NCI-H128 (cell line): ENCODE measurements around the gene SUGCT.

Source experiments
- DNase-seq: peaks from one replicate; lab custom pipeline; 2025; ENCODE audit not compliant: unreplicated experiment; lab: John Stamatoyannopoulos, UW

Gene SUGCT

DNA sequence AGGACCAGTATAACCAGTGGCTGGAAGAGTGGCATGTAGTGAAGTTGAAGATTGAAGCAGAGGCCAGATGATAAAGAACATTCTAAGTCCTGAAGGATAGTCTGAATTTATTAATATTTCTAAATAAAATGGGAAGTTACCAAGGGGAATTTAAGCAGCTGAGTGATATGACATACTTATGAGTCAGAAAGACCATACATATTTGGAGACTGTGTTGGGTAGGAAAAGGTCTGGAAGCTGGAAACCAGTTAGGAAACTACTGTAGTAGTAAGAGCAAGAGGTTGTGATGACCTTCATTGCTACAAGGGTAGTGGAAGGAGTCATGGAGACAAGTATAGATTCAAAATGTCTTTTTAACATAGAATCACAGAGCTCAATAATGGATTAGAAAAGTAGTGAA, 752.3 kb downstream of the SUGCT start:
- DNase-seq = no peak

DNA sequence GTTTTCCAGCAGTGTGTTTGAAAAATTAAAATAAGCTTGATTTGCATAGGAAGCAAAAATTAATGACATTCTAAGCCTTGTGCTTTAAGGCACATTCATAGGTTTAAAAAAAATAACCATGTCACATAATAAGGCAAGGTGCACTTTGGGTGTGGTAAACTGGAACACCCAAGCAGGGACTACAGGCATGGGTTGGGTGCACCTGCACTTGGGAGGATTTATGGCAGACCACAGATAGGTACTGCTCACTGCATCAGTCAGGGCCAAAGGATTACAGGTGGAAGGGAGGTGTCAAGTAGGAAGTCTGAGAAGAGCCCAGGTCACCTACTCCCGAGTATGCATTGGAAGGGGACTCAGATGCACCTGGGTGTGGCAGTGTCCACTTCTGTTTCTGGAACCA, 753.7 kb downstream of the SUGCT start:
- DNase-seq = no peak

DNA sequence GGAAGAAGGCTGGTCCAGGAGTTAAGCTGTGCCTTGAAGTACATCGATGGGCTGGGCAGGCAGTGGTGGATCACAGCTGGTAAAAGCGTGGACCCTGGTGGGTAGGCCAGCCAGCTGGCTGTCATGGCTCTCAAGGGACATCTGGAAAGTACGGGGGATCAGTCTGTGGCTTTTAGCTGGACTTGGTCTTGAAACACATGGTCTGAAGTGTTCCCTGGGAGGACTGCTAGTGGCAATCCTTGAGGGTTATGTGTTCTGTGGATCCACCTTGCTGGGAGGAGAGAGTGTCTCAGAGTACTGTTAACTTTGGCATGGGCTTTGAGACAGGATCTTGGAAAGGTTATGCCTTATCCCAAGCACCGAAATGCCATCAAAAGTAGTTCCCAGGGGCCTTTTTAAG, 754.3 kb downstream of the SUGCT start:
- no peak for DNase-seq

DNA sequence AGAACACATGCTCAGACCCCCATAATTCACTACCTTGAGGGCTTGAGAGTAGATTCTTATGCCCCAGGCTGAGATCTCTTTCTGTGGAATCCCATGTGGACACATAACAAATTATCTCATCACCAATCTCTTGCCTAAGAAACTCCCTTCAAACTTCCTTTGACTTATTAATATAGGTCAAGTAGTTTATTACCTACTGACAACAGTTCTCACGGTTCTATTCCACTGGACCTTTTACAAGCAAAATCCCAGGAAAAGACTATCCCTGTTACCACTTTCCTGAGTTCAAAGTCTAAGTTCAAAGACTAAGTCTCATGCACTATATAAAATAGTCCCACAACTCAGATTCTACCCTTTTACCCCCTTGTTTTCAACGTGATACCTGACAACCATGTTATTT, 754.7 kb downstream of the SUGCT start:
- no peak for DNase-seq

DNA sequence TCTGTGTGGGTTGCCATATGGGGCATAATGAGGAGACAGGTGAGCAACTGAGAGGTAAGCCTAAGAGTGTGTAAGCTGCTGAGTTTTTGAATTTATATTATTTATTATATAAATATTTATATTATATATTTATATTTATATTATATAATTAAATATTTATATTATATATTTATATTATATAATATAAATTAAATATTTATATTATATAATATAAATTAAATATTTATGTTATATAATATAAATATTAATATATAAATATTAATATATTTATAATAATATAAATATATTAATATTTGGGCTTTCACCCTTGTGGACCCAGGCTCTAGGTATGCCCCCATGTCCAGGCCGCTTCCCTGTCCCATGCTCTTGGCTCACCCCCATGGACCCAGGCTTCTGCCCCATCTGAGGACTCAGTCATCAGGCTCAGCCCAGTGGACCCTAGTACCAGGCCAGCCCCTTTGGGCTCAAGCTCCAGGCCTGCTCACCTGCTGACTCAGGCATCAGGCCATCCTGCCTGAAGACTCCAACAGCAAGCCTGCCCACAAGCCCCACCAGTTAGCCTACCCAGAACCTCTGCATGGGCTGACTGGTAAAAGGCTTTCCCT, 755.4 kb downstream of the SUGCT start:
- DNase-seq = no peak

DNA sequence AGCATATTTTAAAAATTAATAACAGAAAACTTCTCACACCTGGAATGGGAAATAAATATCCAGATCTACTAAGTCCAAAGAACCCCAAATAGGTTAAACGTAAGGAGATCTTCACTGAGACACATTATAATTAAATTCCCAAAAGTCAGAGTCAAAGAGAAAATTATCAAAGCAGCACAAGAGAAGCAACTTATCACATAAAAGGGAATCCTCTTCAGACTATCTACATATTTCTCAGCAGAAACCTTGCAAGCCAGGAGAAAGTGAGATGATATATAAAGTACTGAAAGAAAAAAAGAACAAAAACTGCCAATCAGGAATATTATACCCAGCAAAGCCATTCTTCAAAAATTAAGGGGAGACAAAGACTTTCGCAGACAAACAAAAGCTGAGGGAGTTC, 756.4 kb downstream of the SUGCT start:
- no peak for DNase-seq

DNA sequence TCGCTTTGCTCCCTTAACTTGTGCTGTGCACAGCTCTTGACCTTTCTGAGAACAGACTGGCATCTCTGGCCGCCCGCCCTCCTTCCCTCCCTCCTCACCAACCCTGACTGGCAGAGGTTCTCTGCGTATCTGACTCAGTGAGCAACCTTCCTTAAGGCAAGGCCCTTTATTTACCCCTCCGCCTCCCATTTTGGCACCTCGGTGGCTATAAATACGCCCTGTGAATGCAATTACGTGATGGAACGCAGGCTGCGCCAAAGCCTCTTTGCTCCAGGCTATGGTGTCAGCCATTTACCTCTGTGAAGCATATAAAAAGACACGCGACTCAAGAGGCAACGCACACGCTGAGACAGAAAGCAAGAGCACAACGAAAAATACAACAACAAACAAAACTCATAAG, 764.3 kb downstream of the SUGCT start:
- DNase-seq = no peak

DNA sequence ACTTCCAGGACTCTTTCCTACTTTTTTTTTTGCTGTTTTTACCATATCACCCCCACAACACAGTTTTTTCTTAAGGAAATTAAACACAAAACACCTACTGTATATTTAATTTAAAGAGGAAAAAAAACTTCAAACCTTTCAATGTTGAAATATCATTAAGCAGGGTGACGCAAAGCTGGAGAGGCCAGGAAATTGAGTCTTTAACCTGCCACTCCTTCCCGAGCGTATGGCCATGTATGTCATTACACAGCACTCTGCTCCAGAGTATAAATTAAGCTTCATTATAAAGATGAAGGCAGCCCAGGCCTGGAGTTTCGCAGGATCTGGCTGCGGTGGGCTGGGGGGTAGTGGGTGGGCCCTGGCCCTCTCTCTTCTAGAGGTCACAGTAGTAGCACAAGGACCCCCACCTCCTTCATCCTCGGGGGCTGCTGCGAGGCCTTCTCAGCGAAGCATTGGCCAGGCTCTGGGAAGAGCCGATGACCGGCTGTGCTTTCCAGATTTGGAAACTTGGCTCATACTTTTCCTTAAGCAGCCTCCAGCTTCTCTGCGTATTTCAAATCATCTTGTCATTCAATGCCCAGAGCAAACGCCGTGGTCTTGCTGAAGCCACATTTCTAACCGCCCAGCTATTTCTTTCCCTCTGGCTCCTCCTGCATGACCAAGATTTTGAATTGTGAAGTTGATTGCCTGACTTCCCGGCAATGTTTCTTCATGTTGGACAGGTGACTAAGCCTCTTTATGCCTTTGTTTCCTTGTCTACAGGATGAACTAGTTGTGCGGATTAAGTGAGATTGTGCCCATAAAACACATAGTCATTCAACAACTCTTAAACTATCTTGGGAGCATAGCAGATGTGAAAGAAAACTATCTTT, 765.1 kb downstream of the SUGCT start:
- no peak for DNase-seq

DNA sequence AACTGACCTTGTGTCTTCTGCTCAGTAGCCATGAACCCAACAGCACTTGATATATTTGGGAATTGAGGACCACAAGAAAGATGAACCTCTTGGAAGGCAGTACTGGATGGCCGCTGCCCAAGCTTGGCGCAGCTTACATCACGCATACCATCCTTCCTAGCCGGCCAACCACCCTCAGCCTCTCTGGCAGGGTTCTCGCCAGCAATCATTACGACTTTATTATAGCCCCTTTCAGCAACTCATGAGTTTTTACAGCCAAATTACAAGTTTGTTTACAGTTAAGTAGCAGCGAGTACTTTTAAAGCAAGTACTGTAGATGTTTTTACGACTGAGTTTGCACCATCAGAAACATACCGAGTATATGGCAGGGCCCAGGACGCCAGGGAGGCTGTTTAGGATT, 769.1 kb downstream of the SUGCT start:
- DNase-seq = no peak

DNA sequence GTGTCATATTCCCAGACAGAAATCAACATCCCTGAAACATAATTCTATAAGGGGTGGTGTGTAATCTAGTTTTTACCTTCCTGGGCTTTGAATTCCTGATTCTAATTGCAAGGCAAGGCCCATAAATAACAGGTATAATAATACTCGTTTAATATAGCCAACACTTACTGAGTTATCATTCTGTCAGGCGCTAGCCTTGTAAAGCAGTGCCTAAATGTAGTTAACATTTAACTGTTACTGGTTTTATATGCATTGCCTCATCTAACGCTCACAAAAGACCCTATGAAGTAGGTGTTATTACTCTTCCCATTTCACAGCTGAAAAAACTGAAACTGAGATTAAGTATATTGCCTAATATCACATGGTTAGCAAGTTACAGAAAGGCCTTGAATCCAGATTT, 772.5 kb downstream of the SUGCT start:
- DNase-seq = no peak

DNA sequence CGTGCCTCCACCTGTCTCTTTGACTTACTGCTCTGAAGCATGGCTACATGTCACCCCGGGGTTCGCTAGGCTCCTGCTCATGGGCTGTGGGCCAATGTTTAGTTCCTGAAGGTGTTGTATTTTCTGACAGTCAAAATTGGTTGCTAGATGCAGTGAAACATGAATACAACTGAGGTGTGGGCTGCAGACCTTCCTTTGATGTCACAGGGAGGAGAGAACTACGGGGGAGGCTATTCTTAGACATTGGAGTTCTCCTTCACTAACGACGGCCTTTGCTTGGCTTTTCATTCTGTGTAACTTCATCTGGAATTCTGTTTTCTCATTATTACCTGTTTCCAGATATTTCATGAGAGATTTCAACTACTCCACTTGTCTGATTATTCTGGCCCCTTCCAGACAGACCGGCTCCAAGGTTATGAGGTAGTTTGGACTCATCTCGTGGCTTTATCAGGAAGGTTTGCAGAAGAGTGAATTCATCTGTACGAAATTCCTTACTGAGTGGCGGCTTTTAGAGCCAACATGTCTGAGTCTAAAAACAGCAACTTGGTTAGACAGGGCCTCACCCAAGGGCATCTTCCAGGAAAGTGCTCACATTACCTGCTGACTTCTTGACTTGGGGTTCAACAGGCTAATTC, 774.7 kb downstream of the SUGCT start:
- DNase-seq = no peak
